Measurements from ENCODE around the gene CIC.

The CIC gene

GRCh38 chr19:42292042-42292960 lies 23.2 kb downstream of the CIC start:
- no peak overlapping the region for H3K4me3 ChIP-seq (ENCODE audit: control insufficient read depth, low read depth, low read length)
- TF ChIP-seq CTCF (conservative IDR thresholded peaks at IDR 0.05; ENCODE audit: control insufficient read depth, insufficient read depth, low read depth, low read length), result no peak

GRCh38 chr19:42292963-42293362 lies 23.9 kb downstream of the CIC start:
- no peak for TF ChIP-seq CTCF (conservative IDR thresholded peaks at IDR 0.05; ENCODE audit: control insufficient read depth, insufficient read depth, low read depth, low read length)
- H3K4me3 ChIP-seq (ENCODE audit: control insufficient read depth, low read depth, low read length), result no peak overlapping the region
- DNase-seq (ENCODE audit: low read depth), result no peak

More at GRCh38 chr19:42292042-42292960, 23.2 kb downstream of the CIC start:
- no peak for DNase-seq (ENCODE audit: low read depth)

- TF ChIP-seq CTCF (conservative IDR thresholded peaks at IDR 0.05; ENCODE audit: control insufficient read depth, insufficient read depth, low read depth, low read length), result no peak
These were observed 24.5 kb downstream of the CIC start for GRCh38 chr19:42293540-42293939.

GRCh38 chr19:42293948-42294347 lies 24.9 kb downstream of the CIC start:
- no peak for TF ChIP-seq CTCF (conservative IDR thresholded peaks at IDR 0.05; ENCODE audit: control insufficient read depth, insufficient read depth, low read depth, low read length)
- H3K4me3 ChIP-seq (ENCODE audit: control insufficient read depth, low read depth, low read length), result no peak overlapping the region
- no peak for DNase-seq (ENCODE audit: low read depth)

More at GRCh38 chr19:42293540-42293939, 24.5 kb downstream of the CIC start:
- H3K4me3 ChIP-seq (ENCODE audit: control insufficient read depth, low read depth, low read length), result no peak overlapping the region
- DNase-seq (ENCODE audit: low read depth), result no peak

GRCh38 chr19:42294471-42295137 lies 25.6 kb downstream of the CIC start:
- TF ChIP-seq CTCF (conservative IDR thresholded peaks at IDR 0.05; ENCODE audit: control insufficient read depth, insufficient read depth, low read depth, low read length), result no peak
- DNase-seq (ENCODE audit: low read depth), result no peak
- no peak overlapping the region for H3K4me3 ChIP-seq (ENCODE audit: control insufficient read depth, low read depth, low read length)

GRCh38 chr19:42295342-42295741 lies 26.3 kb downstream of the CIC start:
- TF ChIP-seq CTCF (conservative IDR thresholded peaks at IDR 0.05; ENCODE audit: control insufficient read depth, insufficient read depth, low read depth, low read length), result no peak
- DNase-seq (ENCODE audit: low read depth), result no peak
- no peak overlapping the region for H3K4me3 ChIP-seq (ENCODE audit: control insufficient read depth, low read depth, low read length)

Data from fibroblast of mammary gland (primary cell).